Endothelial cell of umbilical vein (primary cell): ENCODE measurements around the gene HTT. TPM values are rescaled to one million over a fixed set of nuclear protein-coding genes. Genes with fewer than 3 reads are reported as not detected.

ENCODE experiments used
- BruUV-seq: library from RNA; stranded (reverse); fragments of 400-500 nt; replicated peaks from 2 replicates; lab custom pipeline; 2021; lab: Mats Ljungman, UMichigan
- CTCF ChIA-PET: fragments of 300-600, 350-600 bp; sonication (Branson Sonifier 250); formaldehyde crosslinking; loops from one replicate; lab custom pipeline; 2021; ENCODE audit warnings: antibody characterized with exemption, inconsistent platforms; lab: Charles Lee
- POLR2A ChIA-PET: fragments of 300-600, 350-600 bp; sonication (Branson Sonifier 250); formaldehyde crosslinking; loops from one replicate; lab custom pipeline; 2021; ENCODE audit warnings: antibody characterized with exemption, inconsistent platforms; lab: Charles Lee
- DNase-seq: peaks from one replicate; pipeline ENCODE4 v3.0.0-alpha.2; 2011; ENCODE audit warnings: low read depth, low spot score
- FAIRE-seq: peaks from 2 replicates; lab custom pipeline; 2011; peaks lifted over from hg19 to GRCh38; lab: Jason Lieb, UNC
- H2AFZ ChIP-seq: 2 replicates; pipeline ENCODE4 v1.6.0; 2012; ENCODE audit warnings: low read depth, low read length, control low read depth, inconsistent platforms
- H3K27ac ChIP-seq: 2 replicates; pipeline ENCODE4 v1.5.1; 2011; ENCODE audit warnings: low read depth, mild to moderate bottlenecking, control low read depth, low read length, moderate library complexity; ENCODE audit not compliant: insufficient read depth
- H3K27me3 ChIP-seq, 2 experiments: 2 replicates each; pipeline versions ENCODE4 v1.6.0 to v1.6.1; 2011; ENCODE audit warnings: low read length in 2 of 2, mixed read lengths in 1 of 2; ENCODE audit not compliant: control insufficient read depth in 2 of 2, insufficient read depth in 2 of 2
- H3K36me3 ChIP-seq, 2 experiments: 2 replicates in 1 of 2; 3 replicates in 1 of 2; pipeline ENCODE4 v1.5.1; 2011; ENCODE audit warnings: low read length in 2 of 2, mild to moderate bottlenecking in 1 of 2, moderate library complexity in 1 of 2; ENCODE audit not compliant: control insufficient read depth in 2 of 2, insufficient read depth in 2 of 2; ENCODE audit errors: extremely low read depth in 1 of 2
- H3K4me1 ChIP-seq: 3 replicates; pipeline ENCODE4 v1.5.1; 2011; ENCODE audit warnings: mild to moderate bottlenecking, low read length; ENCODE audit not compliant: control insufficient read depth, insufficient read depth; ENCODE audit errors: extremely low read depth
- H3K4me2 ChIP-seq: 2 replicates; pipeline ENCODE4 v1.6.1; 2011; ENCODE audit warnings: low read length, control low read depth, mixed read lengths; ENCODE audit not compliant: insufficient read depth
- H3K4me3 ChIP-seq, 3 experiments: fragments of 200-600 bp in 1 of 3; sonication (generic), shearing (Covaris generic) in 1 of 3; replicated peaks in 1 of 3; 2 replicates each; pipeline ENCODE4 v1.5.1; 2011 to 2016; ENCODE audit warnings: control low read depth in 3 of 3, low read length in 3 of 3, mild to moderate bottlenecking in 2 of 3, inconsistent platforms in 1 of 3, low read depth in 1 of 3, moderate library complexity in 1 of 3; ENCODE audit not compliant: insufficient read depth in 1 of 3
- H3K79me2 ChIP-seq: 2 replicates; pipeline ENCODE4 v1.6.0; 2012; ENCODE audit warnings: low read length, inconsistent platforms; ENCODE audit not compliant: control insufficient read depth, insufficient read depth
- H3K9ac ChIP-seq: replicated peaks from 2 replicates; pipeline ENCODE3; 2011; ENCODE audit warnings: low read length, control low read depth; ENCODE audit not compliant: insufficient read depth; ENCODE audit errors: extremely low read depth
- H3K9me1 ChIP-seq: replicated peaks from 3 replicates; pipeline ENCODE4 v1.6.0; 2011; ENCODE audit warnings: mild to moderate bottlenecking, low read length; ENCODE audit not compliant: control insufficient read depth, insufficient read depth; ENCODE audit errors: extremely low read depth
- H3K9me3 ChIP-seq: replicated peaks from 2 replicates; pipeline ENCODE4 v1.5.1; 2012; ENCODE audit warnings: low read length, inconsistent platforms; ENCODE audit not compliant: control insufficient read depth, insufficient read depth
- H4K20me1 ChIP-seq: replicated peaks from 2 replicates; pipeline ENCODE3; 2011; ENCODE audit warnings: mild to moderate bottlenecking, low read length; ENCODE audit not compliant: control insufficient read depth, insufficient read depth; ENCODE audit errors: extremely low read depth
- CTCF ChIP-seq, 2 donors: IDR thresholded peaks; 1 replicate in 1 of 2; 2 replicates in 1 of 2; pipeline ENCODE4 v1.5.1; 2011; ENCODE audit warnings: low read length in 2 of 2, mild to moderate bottlenecking in 2 of 2, moderate library complexity in 2 of 2, control low read depth in 1 of 2, inconsistent platforms in 1 of 2, low read depth in 1 of 2; ENCODE audit not compliant: insufficient read depth in 1 of 2; ENCODE audit errors: extremely low read depth in 1 of 2
- EZH2 ChIP-seq: IDR thresholded peaks from 2 replicates; pipeline ENCODE4 v1.6.1; 2012; ENCODE audit warnings: borderline replicate concordance, low read depth, mild to moderate bottlenecking, moderate library complexity, low read length, inconsistent platforms; ENCODE audit not compliant: severe bottlenecking
- FOS ChIP-seq: IDR thresholded peaks from 2 replicates; pipeline ENCODE4 v1.6.1; 2011; ENCODE audit warnings: mild to moderate bottlenecking, low read length, moderate library complexity, borderline replicate concordance; ENCODE audit not compliant: insufficient read depth
- GATA2 ChIP-seq: IDR thresholded peaks from 2 replicates; pipeline ENCODE4 v1.7.0; 2011; ENCODE audit warnings: low read depth, mild to moderate bottlenecking, moderate library complexity, mixed read lengths, low read length; ENCODE audit not compliant: insufficient read length, insufficient read depth
- JUN ChIP-seq: IDR thresholded peaks from 2 replicates; pipeline ENCODE4 v1.6.1; 2011; ENCODE audit warnings: borderline replicate concordance, low read depth; ENCODE audit not compliant: insufficient read length, insufficient read depth
- MAX ChIP-seq: IDR thresholded peaks from 2 replicates; pipeline ENCODE4 v1.6.1; 2011; ENCODE audit not compliant: insufficient read depth, insufficient read length
- MYC ChIP-seq: IDR thresholded peaks from one replicate; pipeline ENCODE4 v1.6.1; 2011; ENCODE audit warnings: mild to moderate bottlenecking, low read depth, low read length
- POLR2A ChIP-seq: IDR thresholded peaks from 2 replicates; pipeline ENCODE4 v1.6.1; 2012; ENCODE audit warnings: low read depth, mild to moderate bottlenecking, control low read depth, low read length
- POLR2AphosphoS5 ChIP-seq: IDR thresholded peaks from 2 replicates; pipeline ENCODE4 v1.6.1; 2012; ENCODE audit warnings: low read depth, mild to moderate bottlenecking, control low read depth, low read length, moderate library complexity; ENCODE audit not compliant: insufficient read depth
- dilution Hi-C: fragments of 300-500 bp; cut with MboI; formaldehyde crosslinking; loops from one replicate; pipeline ENCODE4 v1.15.0; 2019; ENCODE audit warnings: low sequenced_read_pairs; ENCODE audit not compliant: extremely low pct_ligation_motif_present
- intact Hi-C: fragments of 100-400 bp; cut with micrococcal nuclease; formaldehyde crosslinking; loops from one replicate; pipeline ENCODE4 v1.10.0; 2022
- polyA plus RNA-seq, 4 experiments: library from polyadenylated mRNA; depleted of rRNA in 3 of 4; stranded (reverse) in 3 of 4; unstranded in 1 of 4; fragments of >200 nt; gene quantifications; 2 replicates each; pipeline versions ENCODE4 v1.2.1 to v1.2.3, GENCODE V29; 2011 to 2012; ENCODE audit warnings: missing spikeins in 1 of 4
- total RNA-seq: library from RNA; stranded (reverse); gene quantifications from 2 replicates; pipeline ENCODE4 v1.2.3, GENCODE V29; 2021

The HTT gene
- total and polyA plus RNA-seq, 2 donors (not counting 3 experiments of a cell fraction or from before 2014, with no cell fraction given), result 15.7 to 61.2 TPM

DNA sequence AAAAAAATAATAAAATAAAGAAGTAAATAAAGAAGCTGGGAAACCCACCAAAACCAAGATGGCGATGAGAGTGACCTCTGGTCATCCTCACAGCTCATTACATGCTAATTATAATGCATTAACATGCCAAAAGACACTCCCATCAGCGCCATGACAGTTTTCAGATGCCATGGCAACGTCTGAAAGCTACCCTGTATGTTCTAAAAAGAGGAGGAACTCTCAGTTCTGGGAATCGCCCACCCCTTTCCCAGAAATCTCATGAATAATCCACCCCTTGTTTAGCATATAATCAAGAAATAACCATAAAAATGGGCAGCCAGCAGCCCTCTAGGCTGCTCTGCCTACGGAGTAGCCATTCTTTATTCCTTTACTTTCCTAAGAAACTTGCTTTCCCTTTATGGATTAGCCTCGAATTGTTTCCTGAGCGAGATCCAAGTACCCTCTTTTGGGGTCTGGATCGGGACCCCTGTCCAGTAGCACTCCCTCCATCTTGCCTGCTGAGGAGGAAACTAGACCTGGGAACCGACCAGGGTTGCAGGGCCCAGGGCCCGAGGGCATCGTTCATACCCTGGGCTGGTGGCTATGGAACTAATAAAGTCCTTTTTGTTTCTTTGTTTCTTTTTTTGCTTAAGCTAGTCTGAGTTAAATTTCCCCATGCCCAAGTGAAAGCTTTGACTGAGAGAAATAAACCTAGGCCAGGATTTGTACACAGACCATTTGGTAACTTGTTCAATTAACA is 31.0 kb upstream of the HTT start:
- intact Hi-C loops, result no loop called here
- dilution Hi-C loops, result no loop called here
- no peak overlapping the region for H3K9ac ChIP-seq
- no peaks in the 10 kb centered on the region for H4K20me1 ChIP-seq
- no peaks in the 10 kb centered on the region for H3K9me3 ChIP-seq
- no peaks in the 10 kb centered on the region for H3K9me1 ChIP-seq
- TF ChIP-seq GATA2 (no peak), EZH2 (no peak), CTCF (IDR thresholded peaks at IDR 0.05; ENCODE audit: extremely low read depth in 1 of 2, insufficient read depth in 1 of 2, low read depth in 1 of 2, low read length in 2 of 2) (no peak), POLR2A (no peak), MYC (no peak), FOS (no peak), JUN (no peak), MAX (no peak), POLR2AphosphoS5 (no peak)
- H3K36me3 ChIP-seq, result no peaks in the 10 kb centered on the region
- H3K4me2 ChIP-seq, result no peak overlapping the region
- no peaks in the 10 kb centered on the region for H3K27me3 ChIP-seq
- DNase-seq (no peak), FAIRE-seq (no peak)
- no peak overlapping the region for H3K4me3 ChIP-seq
- BruUV-seq, result no TSS peak
- H3K79me2 ChIP-seq, result no peaks in the 10 kb centered on the region
- peaks cover 7% of the 10 kb centered on the region for H3K4me1 ChIP-seq
- ChIA-PET CTCF (interaction anchor here (1.8 kb wide), 1 partner anchor 65 kb away, joined by 4 read pairs; no protein-coding TSS in a partner anchor), POLR2A (interaction anchor here (0.6 kb wide), 1 partner anchor 19 kb away, joined by 4 read pairs; no protein-coding TSS in a partner anchor)
- no peak overlapping the region for H2AFZ ChIP-seq
- H3K27ac ChIP-seq, result no peak overlapping the region
